Measurements from ENCODE around the gene CRHR1.

CRHR1 gene

GRCh38 chr17:45768000-45768399 lies 16.1 kb upstream of the CRHR1 start:
- Histone ChIP-seq H3K4me3 (ENCODE audit: low read length) (no peak overlapping the region), H4K20me1 (ENCODE audit: insufficient read depth, low read length) (no peaks in the 10 kb centered on the region), H3K4me1 (ENCODE audit: low read length) (no peaks in the 10 kb centered on the region), H3K27me3 (ENCODE audit: low read depth, low read length) (peaks cover 15% of the 10 kb centered on the region), H3K9ac (ENCODE audit: low read length) (no peak overlapping the region), H3K27ac (ENCODE audit: low read length) (no peak overlapping the region), H3K4me2 (ENCODE audit: low read length) (no peak overlapping the region), H2AFZ (ENCODE audit: low read depth, low read length) (no peak overlapping the region), H3K36me3 (replicated peaks; ENCODE audit: low read depth, low read length) (no peaks in the 10 kb centered on the region), H3K9me3 (ENCODE audit: insufficient read depth, low read length) (no peaks in the 10 kb centered on the region), H3K79me2 (ENCODE audit: low read length) (no peaks in the 10 kb centered on the region)
- no peak for TF ChIP-seq EZH2phosphoT487 (IDR thresholded peaks at IDR 0.05; ENCODE audit: low read depth)
- no peak for TF ChIP-seq CTCF (IDR thresholded peaks at IDR 0.05; ENCODE audit: low read depth, low read length)

- no peak for TF ChIP-seq CTCF (IDR thresholded peaks at IDR 0.05; ENCODE audit: low read depth, low read length)
- no peak for TF ChIP-seq EZH2phosphoT487 (IDR thresholded peaks at IDR 0.05; ENCODE audit: low read depth)
- no peaks in the 10 kb centered on the region for H3K4me1 ChIP-seq (ENCODE audit: low read length)
- H4K20me1 ChIP-seq (ENCODE audit: insufficient read depth, low read length) = no peaks in the 10 kb centered on the region
- H3K4me3 ChIP-seq (ENCODE audit: low read length) = no peak overlapping the region
- H3K27me3 ChIP-seq (ENCODE audit: low read depth, low read length) = peaks cover 13% of the 10 kb centered on the region
- H3K79me2 ChIP-seq (ENCODE audit: low read length) = no peaks in the 10 kb centered on the region
- H3K4me2 ChIP-seq (ENCODE audit: low read length) = no peak overlapping the region
- no peak overlapping the region for H3K9ac ChIP-seq (ENCODE audit: low read length)
- no peak overlapping the region for H2AFZ ChIP-seq (ENCODE audit: low read depth, low read length)
- H3K27ac ChIP-seq (ENCODE audit: low read length) = no peak overlapping the region
- no peaks in the 10 kb centered on the region for H3K9me3 ChIP-seq (ENCODE audit: insufficient read depth, low read length)
- no peaks in the 10 kb centered on the region for H3K36me3 ChIP-seq (replicated peaks; ENCODE audit: low read depth, low read length)
Observed at GRCh38 chr17:45770632-45771270, 13.4 kb upstream of the CRHR1 start.

- no peak overlapping the region for H3K27ac ChIP-seq (ENCODE audit: low read length)
- no peak overlapping the region for H3K4me2 ChIP-seq (ENCODE audit: low read length)
- no peaks in the 10 kb centered on the region for H3K4me1 ChIP-seq (ENCODE audit: low read length)
- no peak overlapping the region for H3K4me3 ChIP-seq (ENCODE audit: low read length)
- no peak overlapping the region for H2AFZ ChIP-seq (ENCODE audit: low read depth, low read length)
- H3K9ac ChIP-seq (ENCODE audit: low read length) = no peak overlapping the region
- no peaks in the 10 kb centered on the region for H3K79me2 ChIP-seq (ENCODE audit: low read length)
- no peaks in the 10 kb centered on the region for H3K36me3 ChIP-seq (replicated peaks; ENCODE audit: low read depth, low read length)
- H3K27me3 ChIP-seq (ENCODE audit: low read depth, low read length) = peaks cover 13% of the 10 kb centered on the region
- no peaks in the 10 kb centered on the region for H3K9me3 ChIP-seq (ENCODE audit: insufficient read depth, low read length)
- no peaks in the 10 kb centered on the region for H4K20me1 ChIP-seq (ENCODE audit: insufficient read depth, low read length)
- TF ChIP-seq EZH2phosphoT487 (IDR thresholded peaks at IDR 0.05; ENCODE audit: low read depth) = no peak
- no peak for TF ChIP-seq CTCF (IDR thresholded peaks at IDR 0.05; ENCODE audit: low read depth, low read length)
Observed at GRCh38 chr17:45771271-45771959, 12.7 kb upstream of the CRHR1 start.

- Histone ChIP-seq H3K27me3 (ENCODE audit: low read depth, low read length) (peaks cover 3% of the 10 kb centered on the region; the same call in 1 of the 2 replicates), H4K20me1 (ENCODE audit: insufficient read depth, low read length) (no peaks in the 10 kb centered on the region)
Observed at GRCh38 chr17:45775148-45775547, 9.0 kb upstream of the CRHR1 start.

More at GRCh38 chr17:45775148-45775547, 9.0 kb upstream of the CRHR1 start:
- TF ChIP-seq EZH2phosphoT487 (IDR thresholded peaks at IDR 0.05; ENCODE audit: low read depth) (no peak), CTCF (IDR thresholded peaks at IDR 0.05; ENCODE audit: low read depth, low read length) (no peak)
- H3K4me3 ChIP-seq (ENCODE audit: low read length) = no peak overlapping the region
- H3K9ac ChIP-seq (ENCODE audit: low read length) = no peak overlapping the region
- no peaks in the 10 kb centered on the region for H3K79me2 ChIP-seq (ENCODE audit: low read length)
- H2AFZ ChIP-seq (ENCODE audit: low read depth, low read length) = no peak overlapping the region
- no peaks in the 10 kb centered on the region for H3K9me3 ChIP-seq (ENCODE audit: insufficient read depth, low read length)
- no peak overlapping the region for H3K4me2 ChIP-seq (ENCODE audit: low read length)
- no peak overlapping the region for H3K27ac ChIP-seq (ENCODE audit: low read length)
- H3K36me3 ChIP-seq (replicated peaks; ENCODE audit: low read depth, low read length) = no peaks in the 10 kb centered on the region
- H3K4me1 ChIP-seq (ENCODE audit: low read length) = no peaks in the 10 kb centered on the region

Data from OCI-LY3 (cell line).